ENCODE data around the gene NPHP4. TPM values are rescaled to one million over a fixed set of nuclear protein-coding genes. Genes with fewer than 3 reads are reported as not detected.

The NPHP4 gene
- total RNA-seq, 1 experiment from 2014 or later = 18.8 TPM

DNA sequence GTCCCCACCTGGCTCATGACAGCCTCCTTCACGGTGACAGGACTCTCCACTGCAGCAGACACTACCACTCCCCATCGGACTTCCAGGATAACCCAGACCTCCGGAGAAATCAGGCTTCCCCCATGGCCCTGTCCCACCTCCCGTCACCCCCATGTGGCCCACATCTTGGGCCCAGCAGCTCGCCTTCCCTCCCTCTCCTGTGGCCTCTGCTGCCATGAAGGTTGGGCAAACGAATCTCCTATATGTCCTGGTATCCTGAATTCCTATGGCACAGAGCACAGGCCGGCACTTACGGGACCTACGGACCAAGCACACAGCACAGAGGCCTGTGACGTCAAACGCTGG is 82.0 kb downstream of the NPHP4 start:
- Histone ChIP-seq H4K20me1 (ENCODE audit: low read length) (no peaks in the 10 kb centered on the region), H3K4me1 (ENCODE audit: insufficient read depth, low read length) (no peaks in the 10 kb centered on the region), H3K9me2 (replicated peaks; ENCODE audit: low read length) (no peaks in the 10 kb centered on the region), H3K27ac (ENCODE audit: low read length) (no peak overlapping the region), H3K9ac (ENCODE audit: low read length) (no peak overlapping the region), H3K79me2 (ENCODE audit: low read length) (no peaks in the 10 kb centered on the region), H3K27me3 (ENCODE audit: low read length) (no peaks in the 10 kb centered on the region), H3K4me2 (ENCODE audit: low read length) (no peak overlapping the region), H3K4me3 (ENCODE audit: low read length) (no peak overlapping the region), H3K9me3 (ENCODE audit: low read length) (no peaks in the 10 kb centered on the region), H2AFZ (ENCODE audit: low read length) (no peak overlapping the region), H3F3A (ENCODE audit: low read length, unreplicated experiment) (no peaks in the 10 kb centered on the region), H3K36me3 (ENCODE audit: low read depth, low read length) (no peaks in the 10 kb centered on the region; the same call in 1 of the 2 replicates)
- intact Hi-C loops (cut with micrococcal nuclease) = no loop called here
- ATAC-seq (no peak), DNase-seq (no peak)
- POLR2A ChIA-PET (ENCODE audit: unreplicated experiment) = no interaction called here
- no TSS peak for BruUV-seq (replicated peaks)
- CTCF ChIA-PET = no interaction called here
- TF ChIP-seq, protein P1, sequence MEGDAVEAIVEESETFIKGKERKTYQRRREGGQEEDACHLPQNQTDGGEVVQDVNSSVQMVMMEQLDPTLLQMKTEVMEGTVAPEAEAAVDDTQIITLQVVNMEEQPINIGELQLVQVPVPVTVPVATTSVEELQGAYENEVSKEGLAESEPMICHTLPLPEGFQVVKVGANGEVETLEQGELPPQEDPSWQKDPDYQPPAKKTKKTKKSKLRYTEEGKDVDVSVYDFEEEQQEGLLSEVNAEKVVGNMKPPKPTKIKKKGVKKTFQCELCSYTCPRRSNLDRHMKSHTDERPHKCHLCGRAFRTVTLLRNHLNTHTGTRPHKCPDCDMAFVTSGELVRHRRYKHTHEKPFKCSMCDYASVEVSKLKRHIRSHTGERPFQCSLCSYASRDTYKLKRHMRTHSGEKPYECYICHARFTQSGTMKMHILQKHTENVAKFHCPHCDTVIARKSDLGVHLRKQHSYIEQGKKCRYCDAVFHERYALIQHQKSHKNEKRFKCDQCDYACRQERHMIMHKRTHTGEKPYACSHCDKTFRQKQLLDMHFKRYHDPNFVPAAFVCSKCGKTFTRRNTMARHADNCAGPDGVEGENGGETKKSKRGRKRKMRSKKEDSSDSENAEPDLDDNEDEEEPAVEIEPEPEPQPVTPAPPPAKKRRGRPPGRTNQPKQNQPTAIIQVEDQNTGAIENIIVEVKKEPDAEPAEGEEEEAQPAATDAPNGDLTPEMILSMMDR (conservative IDR thresholded peaks at IDR 0.05; ENCODE audit: low read depth, low read length) = no peak
- TF ChIP-seq EZH2phosphoT487 (IDR thresholded peaks at IDR 0.05; ENCODE audit: borderline replicate concordance, low read length) (no peak), EZH2 (IDR thresholded peaks at IDR 0.05; ENCODE audit: low read length, unreplicated experiment) (no peak)

DNA sequence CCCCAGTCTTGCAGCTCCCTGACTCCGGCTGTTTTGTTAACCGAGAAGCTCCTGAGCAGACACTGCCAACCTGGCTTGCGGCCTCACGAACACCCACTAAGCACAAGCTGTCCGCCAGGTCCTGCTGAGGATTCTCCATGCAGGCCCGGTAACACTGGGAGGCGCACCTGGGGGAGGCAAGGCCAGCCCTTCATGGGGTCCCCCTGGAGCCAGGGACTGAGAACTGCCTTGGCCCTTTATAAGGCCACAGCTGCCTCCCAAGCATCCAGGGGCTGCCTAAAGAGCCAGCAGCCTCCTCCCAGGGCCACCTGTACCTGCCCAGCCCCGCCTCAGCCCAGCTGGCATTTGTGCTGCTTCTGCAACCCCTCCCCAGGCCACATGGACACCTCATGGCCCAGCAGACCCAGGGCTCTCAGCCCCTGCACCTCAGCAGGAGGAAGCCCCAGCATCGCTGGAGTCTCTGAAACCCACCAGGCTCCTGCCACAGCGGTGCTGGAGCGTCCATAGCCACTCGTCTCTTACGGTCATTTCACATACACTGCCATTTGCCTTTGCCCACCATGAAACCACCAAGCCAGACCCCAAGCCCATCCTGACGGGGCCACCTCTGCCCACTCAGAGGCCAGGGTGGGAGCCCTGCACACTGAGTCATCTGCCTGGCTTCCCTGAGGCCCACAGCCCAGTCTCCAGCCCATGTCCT is 82.5 kb downstream of the NPHP4 start:
- Histone ChIP-seq H3K27me3 (ENCODE audit: low read length) (no peaks in the 10 kb centered on the region), H3K4me3 (ENCODE audit: low read length) (no peak overlapping the region), H3K9ac (ENCODE audit: low read length) (no peak overlapping the region), H4K20me1 (ENCODE audit: low read length) (no peaks in the 10 kb centered on the region), H3K9me2 (replicated peaks; ENCODE audit: low read length) (no peaks in the 10 kb centered on the region), H3F3A (ENCODE audit: low read length, unreplicated experiment) (no peaks in the 10 kb centered on the region), H3K79me2 (ENCODE audit: low read length) (no peaks in the 10 kb centered on the region), H2AFZ (ENCODE audit: low read length) (no peak overlapping the region), H3K36me3 (ENCODE audit: low read depth, low read length) (peaks cover 3% of the 10 kb centered on the region; the same call in 1 of the 2 replicates), H3K4me2 (ENCODE audit: low read length) (no peak overlapping the region), H3K4me1 (ENCODE audit: insufficient read depth, low read length) (no peaks in the 10 kb centered on the region), H3K27ac (ENCODE audit: low read length) (no peak overlapping the region), H3K9me3 (ENCODE audit: low read length) (no peaks in the 10 kb centered on the region)
- DNase-seq (no peak), ATAC-seq (no peak)
- BruUV-seq (replicated peaks) = no TSS peak
- intact Hi-C loops (cut with micrococcal nuclease) = no loop called here
- TF ChIP-seq EZH2phosphoT487 (IDR thresholded peaks at IDR 0.05; ENCODE audit: borderline replicate concordance, low read length) = no peak
- no peak for TF ChIP-seq EZH2 (IDR thresholded peaks at IDR 0.05; ENCODE audit: low read length, unreplicated experiment)
- TF ChIP-seq, protein P1 (conservative IDR thresholded peaks at IDR 0.05; ENCODE audit: low read depth, low read length) = no peak
- POLR2A ChIA-PET (ENCODE audit: unreplicated experiment) = no interaction called here
- CTCF ChIA-PET = no interaction called here
